ENCODE results near the gene GLOD5. TPM values are rescaled to one million over a fixed set of nuclear protein-coding genes. Genes with fewer than 3 reads are reported as not detected.

Gene GLOD5
- total RNA-seq, 2 donors from 2014 or later, result 0.41 TPM; not detected in 1

DNA sequence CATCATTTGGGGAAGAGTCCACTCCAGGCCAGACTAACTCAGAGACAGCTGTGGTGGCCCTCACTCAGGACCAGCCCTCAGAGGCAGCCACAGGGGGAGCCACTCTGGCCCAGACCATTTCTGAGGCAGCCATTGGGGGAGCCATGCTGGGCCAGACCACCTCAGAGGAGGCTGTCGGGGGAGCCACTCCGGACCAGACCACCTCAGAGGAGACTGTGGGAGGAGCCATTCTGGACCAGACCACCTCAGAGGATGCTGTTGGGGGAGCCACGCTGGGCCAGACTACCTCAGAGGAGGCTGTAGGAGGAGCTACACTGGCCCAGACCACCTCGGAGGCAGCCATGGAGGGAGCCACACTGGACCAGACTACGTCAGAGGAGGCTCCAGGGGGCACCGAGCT lies 61.5 kb downstream of the GLOD5 start:
- H3K4me1 ChIP-seq (replicated peaks), result no peaks in the 10 kb centered on the region
- no peaks in the 10 kb centered on the region for H3K9me3 ChIP-seq
- no peaks in the 10 kb centered on the region for H3K36me3 ChIP-seq
- DNase-seq (ENCODE audit: low spot score), result no peak
- H3K27me3 ChIP-seq (replicated peaks; ENCODE audit: insufficient read depth), result no peaks in the 10 kb centered on the region
- no peak overlapping the region for H3K4me3 ChIP-seq
- H3K27ac ChIP-seq, result no peak overlapping the region
- intact Hi-C loops (cut with DNase I), result no loop called here
- TF ChIP-seq, protein P1, sequence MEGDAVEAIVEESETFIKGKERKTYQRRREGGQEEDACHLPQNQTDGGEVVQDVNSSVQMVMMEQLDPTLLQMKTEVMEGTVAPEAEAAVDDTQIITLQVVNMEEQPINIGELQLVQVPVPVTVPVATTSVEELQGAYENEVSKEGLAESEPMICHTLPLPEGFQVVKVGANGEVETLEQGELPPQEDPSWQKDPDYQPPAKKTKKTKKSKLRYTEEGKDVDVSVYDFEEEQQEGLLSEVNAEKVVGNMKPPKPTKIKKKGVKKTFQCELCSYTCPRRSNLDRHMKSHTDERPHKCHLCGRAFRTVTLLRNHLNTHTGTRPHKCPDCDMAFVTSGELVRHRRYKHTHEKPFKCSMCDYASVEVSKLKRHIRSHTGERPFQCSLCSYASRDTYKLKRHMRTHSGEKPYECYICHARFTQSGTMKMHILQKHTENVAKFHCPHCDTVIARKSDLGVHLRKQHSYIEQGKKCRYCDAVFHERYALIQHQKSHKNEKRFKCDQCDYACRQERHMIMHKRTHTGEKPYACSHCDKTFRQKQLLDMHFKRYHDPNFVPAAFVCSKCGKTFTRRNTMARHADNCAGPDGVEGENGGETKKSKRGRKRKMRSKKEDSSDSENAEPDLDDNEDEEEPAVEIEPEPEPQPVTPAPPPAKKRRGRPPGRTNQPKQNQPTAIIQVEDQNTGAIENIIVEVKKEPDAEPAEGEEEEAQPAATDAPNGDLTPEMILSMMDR (IDR thresholded peaks at IDR 0.05), result no peak
- TF ChIP-seq POLR2AphosphoS5 (IDR thresholded peaks at IDR 0.05), result no peak
- TF ChIP-seq POLR2A (IDR thresholded peaks at IDR 0.05), result no peak
- 66% methylated on average over 2 of the region's 6 CpGs for WGBS

Small RNA genes within 50 kb of the gene (small RNA-seq; reads per million reads assigned to genes)
- gene RNU6-1056P, result 0 reads per million in 2 donors
- 0 reads per million in 2 donors for gene RNU6-29P

Other genes starting within 250 kb of the GLOD5 start
- gene EBP, start 239.9 kb upstream of the GLOD5 start, total RNA-seq, result 10 to 100 TPM; 37.8 to 46.9 TPM
- 10 to 100 TPM in 1 of 2 donors, 1 to 10 TPM in 1; 8.9 to 21.9 TPM for gene TBC1D25, start 222.0 kb upstream of the GLOD5 start, total RNA-seq
- gene RBM3, start 187.3 kb upstream of the GLOD5 start, total RNA-seq, result 100 to 1,000 TPM; 155 to 169 TPM
- gene WDR13, start 164.3 kb upstream of the GLOD5 start, total RNA-seq, result 100 to 1,000 TPM; 102 to 190 TPM
- 10 to 100 TPM in 1 of 2 donors, 1 to 10 TPM in 1; 2.5 to 10.5 TPM for gene WAS, start 77.9 kb upstream of the GLOD5 start, total RNA-seq
- 1 to 10 TPM; 7.4 to 9.1 TPM for gene SUV39H1, start 65.0 kb upstream of the GLOD5 start, total RNA-seq
- gene GATA1, start 24.8 kb downstream of the GLOD5 start, total RNA-seq, result not detected
- 100 to 1,000 TPM; 102 to 113 TPM for gene HDAC6, start 40.3 kb downstream of the GLOD5 start, total RNA-seq
- not detected for gene ERAS, start 64.8 kb downstream of the GLOD5 start, total RNA-seq
- gene PCSK1N, start 73.9 kb downstream of the GLOD5 start, total RNA-seq, result 10 to 100 TPM; 45.4 to 77.7 TPM
- 10 to 100 TPM; 58.2 to 85.8 TPM for gene TIMM17B, start 136.0 kb downstream of the GLOD5 start, total RNA-seq
- gene PQBP1, start 136.2 kb downstream of the GLOD5 start, total RNA-seq, result 10 to 100 TPM; 37.1 to 76.6 TPM
- gene SLC35A2, start 149.9 kb downstream of the GLOD5 start, total RNA-seq, result 10 to 100 TPM; 29.7 to 39.0 TPM
- 10 to 100 TPM; 12.1 to 23.5 TPM for gene PIM2, start 157.3 kb downstream of the GLOD5 start, total RNA-seq
- 10 to 100 TPM; 44.1 to 84.2 TPM for gene OTUD5, start 195.9 kb downstream of the GLOD5 start, total RNA-seq
- 1 to 10 TPM in 1 of 2 donors, under 1 TPM in 1; 0.23 to 1.9 TPM for gene KCND1, start 210.1 kb downstream of the GLOD5 start, total RNA-seq
- 10 to 100 TPM; 26.9 to 62.4 TPM for gene GRIPAP1, start 240.5 kb downstream of the GLOD5 start, total RNA-seq

Measured in prostate gland (tissue), 2 donors.